Osteocyte (in vitro differentiated cells): ENCODE results near the gene ATXN2. TPM values are rescaled to one million over a fixed set of nuclear protein-coding genes. Genes with fewer than 3 reads are reported as not detected.

Source experiments
- DNase-seq: peaks from one replicate; pipeline ENCODE4 v3.0.0; 2021; ENCODE audit warnings: mixed read lengths; ENCODE audit not compliant: unreplicated experiment; ENCODE audit errors: extremely low spot score
- H3K27ac Mint-ChIP-seq: one replicate; pipeline ENCODE4 v1.8.0; 2021; ENCODE audit warnings: mild to moderate bottlenecking, mixed read lengths; ENCODE audit not compliant: unreplicated experiment
- H3K27me3 Mint-ChIP-seq: one replicate; pipeline ENCODE4 v1.8.0; 2021; ENCODE audit warnings: mixed read lengths; ENCODE audit not compliant: unreplicated experiment
- H3K36me3 Mint-ChIP-seq: one replicate; pipeline ENCODE4 v1.8.0; 2021; ENCODE audit warnings: mixed read lengths; ENCODE audit not compliant: unreplicated experiment
- H3K4me1 Mint-ChIP-seq: one replicate; pipeline ENCODE4 v1.8.0; 2021; ENCODE audit warnings: mixed read lengths; ENCODE audit not compliant: unreplicated experiment
- H3K4me3 Mint-ChIP-seq: one replicate; pipeline ENCODE4 v1.8.0; 2021; ENCODE audit warnings: mild to moderate bottlenecking, moderate library complexity, mixed read lengths; ENCODE audit not compliant: unreplicated experiment
- H3K9me3 Mint-ChIP-seq: one replicate; pipeline ENCODE4 v1.8.0; 2021; ENCODE audit warnings: mixed read lengths; ENCODE audit not compliant: unreplicated experiment
- CTCF ChIP-seq: fragments of 200-600 bp; sonication (generic); IDR thresholded peaks from 2 replicates; pipeline ENCODE4 v1.5.0; 2021; ENCODE audit warnings: antibody characterized with exemption, mild to moderate bottlenecking, moderate library complexity
- total RNA-seq: library from RNA; stranded (reverse); gene quantifications from 2 replicates; pipeline ENCODE4 v1.2.1, GENCODE V29; 2021

Gene ATXN2
- total RNA-seq, 1 donor from 2014 or later: 78.9 TPM

GRCh38 chr12:111411185-111411764 lies 187.8 kb downstream of the ATXN2 start:
- Mint-ChIP-seq H3K4me3 (no peak overlapping the region), H3K36me3 (peaks cover 3% of the 10 kb centered on the region), H3K27ac (peak overlapping the region; percentile 97), H3K27me3 (no peaks in the 10 kb centered on the region), H3K4me1 (peaks cover 85% of the 10 kb centered on the region), H3K9me3 (no peaks in the 10 kb centered on the region)
- DNase-seq: no peak
- TF ChIP-seq CTCF: no peak

- Mint-ChIP-seq H3K36me3 (no peaks in the 10 kb centered on the region), H3K4me1 (peaks cover 82% of the 10 kb centered on the region), H3K27me3 (no peaks in the 10 kb centered on the region), H3K4me3 (peak overlapping the region; percentile 40), H3K9me3 (no peaks in the 10 kb centered on the region), H3K27ac (peak overlapping the region; percentile 97)
- TF ChIP-seq CTCF: no peak
- no peak for DNase-seq
Measured at GRCh38 chr12:111410431-111411184, 188.5 kb downstream of the ATXN2 start.

- peak overlapping the region; percentile 88 for H3K4me3 Mint-ChIP-seq
- H3K36me3 Mint-ChIP-seq: no peaks in the 10 kb centered on the region
- H3K27me3 Mint-ChIP-seq: no peaks in the 10 kb centered on the region
- H3K4me1 Mint-ChIP-seq: peaks cover 80% of the 10 kb centered on the region
- H3K27ac Mint-ChIP-seq: peak overlapping the region; percentile 97
- H3K9me3 Mint-ChIP-seq: no peaks in the 10 kb centered on the region
- DNase-seq: peak; percentile 88
- TF ChIP-seq CTCF: no peak
Measured at GRCh38 chr12:111409780-111410430, 189.2 kb downstream of the ATXN2 start.

GRCh38 chr12:111409403-111409779 lies 189.7 kb downstream of the ATXN2 start:
- Mint-ChIP-seq H3K27ac (peak overlapping the region; percentile 97), H3K27me3 (no peaks in the 10 kb centered on the region), H3K36me3 (no peaks in the 10 kb centered on the region), H3K4me1 (peaks cover 80% of the 10 kb centered on the region), H3K9me3 (no peaks in the 10 kb centered on the region), H3K4me3 (peak overlapping the region; percentile 88)
- no peak for DNase-seq
- TF ChIP-seq CTCF: no peak
